GM15510 (cell line): ENCODE results near the gene PRRG1.

Experiments used
- POLR2A ChIP-seq: IDR thresholded peaks from 3 replicates; pipeline ENCODE4 v1.6.1; 2011; ENCODE audit warnings: borderline replicate concordance; ENCODE audit not compliant: insufficient read length; ENCODE audit errors: extremely low read depth

Gene PRRG1

DNA sequence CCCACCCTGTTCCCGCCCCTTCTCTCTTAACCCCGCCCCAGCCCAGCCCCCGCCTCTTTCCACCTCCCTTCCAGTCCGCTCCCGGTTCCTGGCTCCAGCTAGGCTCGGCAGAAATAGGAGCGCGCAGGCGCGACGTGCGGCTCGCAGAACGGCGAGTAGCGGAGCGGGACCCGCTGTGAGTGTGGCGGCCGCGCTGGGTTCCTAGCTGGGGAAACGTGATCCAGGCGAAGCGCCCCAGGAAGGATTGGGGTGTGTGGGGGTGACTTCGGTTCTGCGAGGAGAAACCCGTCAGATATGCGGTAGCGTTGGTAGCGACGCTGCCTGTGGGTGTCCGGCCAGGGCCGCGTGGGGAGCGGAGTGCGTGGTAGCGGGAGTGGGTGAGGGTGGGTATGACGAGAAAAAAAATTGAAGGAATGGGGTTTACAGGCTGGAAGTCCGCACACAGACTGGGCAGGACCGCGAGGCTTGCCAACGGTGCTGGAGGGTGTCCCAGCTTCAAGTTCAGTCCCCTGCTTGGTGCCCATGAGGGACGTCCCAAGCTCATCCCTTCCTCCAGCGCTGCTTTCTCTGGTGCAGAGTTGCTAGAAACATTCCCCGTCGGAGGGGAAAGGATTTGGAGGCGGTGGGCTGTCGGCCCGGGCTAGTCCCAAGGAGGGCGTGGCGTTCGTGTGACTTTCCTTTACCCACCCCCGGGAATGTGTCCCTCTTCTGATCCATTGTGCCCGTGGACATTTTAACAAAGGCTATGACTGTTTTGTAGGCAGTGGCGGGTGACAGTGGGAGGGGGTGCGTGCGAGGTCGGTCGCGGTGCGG lies at the start of gene PRRG1:
TSS of gene PRRG1 (plus strand) at position 144 of the 813 bp plus-strand sequence. CDS start 56,886 bp downstream, outside the sequence.
- no peak for TF ChIP-seq POLR2A

DNA sequence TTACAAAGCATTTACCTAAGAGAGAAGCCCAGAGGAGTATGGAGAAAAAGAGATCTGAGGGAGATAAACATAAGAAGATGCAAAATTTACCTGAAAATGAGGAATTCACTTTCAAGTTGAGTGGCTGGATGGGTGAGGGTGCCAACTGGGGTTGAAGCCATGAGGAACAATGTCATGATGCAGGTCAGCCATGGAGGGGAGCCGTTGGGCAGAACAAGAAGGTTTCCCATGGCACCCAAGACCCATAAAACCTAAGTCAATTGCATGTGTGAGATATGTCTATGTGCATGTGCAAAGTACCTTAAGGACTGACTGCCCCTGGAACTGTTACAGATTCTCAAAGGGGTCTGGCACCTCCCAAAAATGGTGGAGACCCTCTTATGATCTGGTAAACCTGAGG lies 46.6 kb upstream of the PRRG1 start:
- no peak for TF ChIP-seq POLR2A

- TF ChIP-seq POLR2A = no peak
Measured at GRCh38 chrX:37314531-37314930, 34.6 kb upstream of the PRRG1 start.

- no peak for TF ChIP-seq POLR2A
Measured at GRCh38 chrX:37315511-37316248, 33.5 kb upstream of the PRRG1 start.

- no peak for TF ChIP-seq POLR2A
Measured at GRCh38 chrX:37320541-37321203, 28.5 kb upstream of the PRRG1 start.

- no peak for TF ChIP-seq POLR2A
Measured at GRCh38 chrX:37330642-37331041, 18.5 kb upstream of the PRRG1 start.

DNA sequence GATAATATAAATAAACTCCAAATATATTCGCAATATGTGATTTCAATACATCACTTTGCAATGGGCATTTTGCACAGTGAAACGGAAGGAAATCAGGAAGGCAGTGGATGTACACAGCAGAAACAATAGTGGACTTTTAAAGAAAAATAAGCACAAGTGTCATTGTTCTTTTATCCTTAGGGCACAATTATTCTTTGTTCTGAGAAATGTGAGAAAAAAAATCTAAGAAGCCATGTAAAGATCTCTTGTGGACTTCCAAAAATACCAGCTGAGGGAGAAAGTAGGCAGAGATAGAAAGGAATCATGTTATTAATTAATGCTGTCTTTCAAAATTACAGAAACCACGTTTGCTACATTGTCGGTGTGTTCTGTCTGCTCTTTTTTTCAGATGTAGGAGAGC lies 17.6 kb upstream of the PRRG1 start:
- TF ChIP-seq POLR2A = no peak

- TF ChIP-seq POLR2A = no peak
Measured at GRCh38 chrX:37332055-37332454, 17.1 kb upstream of the PRRG1 start.

DNA sequence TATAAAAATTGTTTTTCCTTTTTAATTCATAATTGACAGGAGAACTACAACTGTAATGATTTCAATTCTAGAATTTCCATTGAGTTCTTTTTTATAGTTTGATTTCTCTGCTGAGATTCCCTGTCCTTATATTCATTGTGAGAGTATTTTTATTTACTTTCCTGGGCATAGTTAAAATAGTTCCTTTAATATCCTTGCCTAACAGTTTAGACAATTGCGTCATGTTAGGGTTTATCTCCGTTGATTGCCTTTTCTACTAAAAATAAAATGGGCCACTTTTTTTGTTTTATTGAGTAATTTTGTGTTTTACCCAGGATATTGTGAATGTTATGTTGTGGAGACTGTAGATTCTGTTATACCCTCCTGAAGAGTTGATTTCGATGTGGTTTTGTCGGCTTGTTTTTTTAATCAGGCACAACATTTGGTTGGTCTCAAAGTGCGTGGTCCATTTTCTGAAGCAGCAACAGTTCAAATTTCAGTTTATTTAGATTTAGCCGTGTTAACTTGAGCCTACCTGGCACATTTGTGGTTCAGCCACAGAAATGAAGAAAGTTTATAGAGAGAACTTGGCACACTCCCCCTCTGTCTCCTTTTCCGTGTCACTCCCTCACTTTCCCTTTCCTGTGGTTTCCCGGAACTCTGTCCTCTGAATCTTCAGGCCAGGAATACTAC lies 16.0 kb upstream of the PRRG1 start:
- no peak for TF ChIP-seq POLR2A

GRCh38 chrX:37347420-37347819 lies 1.7 kb upstream of the PRRG1 start:
- TF ChIP-seq POLR2A = no peak

DNA sequence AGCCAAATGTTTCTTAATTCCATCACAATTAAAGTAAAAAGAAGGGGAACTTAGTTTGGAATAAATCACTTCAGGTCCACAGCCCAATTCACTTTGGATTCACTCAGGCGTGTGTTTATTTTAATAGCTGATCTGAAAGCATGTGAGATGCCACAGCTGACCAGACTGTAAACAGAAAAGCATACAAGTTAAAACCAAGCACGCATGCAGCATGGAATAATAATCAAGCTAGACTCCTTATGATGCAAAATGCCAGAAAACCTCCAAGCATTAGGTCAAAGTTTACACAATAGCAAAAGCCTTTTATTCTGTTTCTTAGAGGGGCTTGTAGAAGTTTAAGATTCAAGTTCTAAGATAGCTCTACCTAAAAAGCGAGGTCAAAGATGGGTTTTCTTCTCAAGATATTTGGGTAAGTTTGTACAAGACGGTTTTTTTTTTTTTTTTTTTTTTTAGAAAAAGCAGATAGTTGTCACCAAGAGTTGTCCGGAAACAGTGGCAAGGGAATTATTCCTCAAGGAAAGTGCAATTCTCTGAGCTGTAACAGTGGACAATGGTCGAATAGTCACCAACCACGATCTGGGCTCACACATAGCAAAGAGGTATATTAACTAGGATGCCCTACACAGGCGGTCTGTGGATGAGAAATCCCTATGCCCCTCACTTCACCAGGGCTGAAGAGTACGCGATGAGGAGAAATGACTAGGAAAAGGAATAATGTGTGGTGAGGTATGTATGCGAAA lies 763 bp upstream of the PRRG1 start:
- TF ChIP-seq POLR2A = no peak

GRCh38 chrX:37348971-37349220 lies 268 bp upstream of the PRRG1 start:
- TF ChIP-seq POLR2A = no peak

DNA sequence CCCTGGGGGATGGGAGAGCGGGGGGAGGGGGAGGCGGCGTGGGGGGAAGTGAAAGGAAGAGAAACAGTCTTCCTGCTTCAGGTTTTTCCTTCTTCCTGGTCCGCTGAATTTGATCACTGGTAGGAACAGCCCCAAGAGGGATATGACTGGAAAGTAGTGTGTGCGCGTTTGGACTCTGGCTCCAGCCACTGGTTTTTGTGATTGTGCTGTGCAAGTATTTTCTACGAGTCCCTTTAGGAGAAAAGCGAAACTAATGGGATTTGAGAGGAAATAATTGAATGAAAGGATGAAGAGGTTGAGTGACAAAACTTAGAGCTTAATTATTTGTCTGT lies 836 bp downstream of the PRRG1 start:
- no peak for TF ChIP-seq POLR2A

- no peak for TF ChIP-seq POLR2A
Measured at GRCh38 chrX:37353646-37354045, 4.5 kb downstream of the PRRG1 start.
